ENCODE measurements around the gene OR1F1.

The OR1F1 gene

GRCh38 chr16:3207086-3207953 lies 19.3 kb downstream of the OR1F1 start:
- DNase-seq, result no peak

- DNase-seq, result no peak
Observed at GRCh38 chr16:3212006-3212405, 24.0 kb downstream of the OR1F1 start.

GRCh38 chr16:3212567-3212966 lies 24.6 kb downstream of the OR1F1 start:
- DNase-seq, result no peak

GRCh38 chr16:3214904-3215600 lies 27.0 kb downstream of the OR1F1 start:
- DNase-seq, result peak; percentile 41

- DNase-seq, result no peak
Observed at GRCh38 chr16:3215601-3216262, 27.7 kb downstream of the OR1F1 start.

- no peak for DNase-seq
Observed at GRCh38 chr16:3216263-3216640, 28.2 kb downstream of the OR1F1 start.

GRCh38 chr16:3220839-3221238 lies 32.8 kb downstream of the OR1F1 start:
- no peak for DNase-seq

GRCh38 chr16:3223913-3224515 lies 36.0 kb downstream of the OR1F1 start:
- DNase-seq, result no peak

- no peak for DNase-seq
Observed at GRCh38 chr16:3234543-3234856, 46.5 kb downstream of the OR1F1 start.

- peak; percentile 93 for DNase-seq
Observed at GRCh38 chr16:3234857-3235561, 47.0 kb downstream of the OR1F1 start, which contains the start of gene ZNF200. Gene ZNF200 (minus strand): TSS chr16:3235158. CDS start chr16:3233755, 1,403 bp downstream.

GRCh38 chr16:3235856-3236669 lies 48.1 kb downstream of the OR1F1 start:
- DNase-seq, result peak; percentile 60

GRCh38 chr16:3241761-3242160 lies 53.8 kb downstream of the OR1F1 start:
- DNase-seq, result no peak

GRCh38 chr16:3242709-3243108 lies 54.7 kb downstream of the OR1F1 start:
- peak; percentile 23 for DNase-seq

- no peak for DNase-seq
Observed at GRCh38 chr16:3243882-3244281, 55.9 kb downstream of the OR1F1 start.

GRCh38 chr16:3246002-3246401 lies 58.0 kb downstream of the OR1F1 start:
- no peak for DNase-seq

GRCh38 chr16:3246876-3247275 lies 58.9 kb downstream of the OR1F1 start:
- no peak for DNase-seq

- DNase-seq, result no peak
Observed at GRCh38 chr16:3248596-3248995, 60.6 kb downstream of the OR1F1 start.

GRCh38 chr16:3249020-3249419 lies 61.0 kb downstream of the OR1F1 start:
- DNase-seq, result no peak

- DNase-seq, result no peak
Observed at GRCh38 chr16:3249451-3249850, 61.4 kb downstream of the OR1F1 start.

GRCh38 chr16:3252967-3253366 lies 65.0 kb downstream of the OR1F1 start:
- DNase-seq, result no peak

GRCh38 chr16:3254309-3254708 lies 66.3 kb downstream of the OR1F1 start:
- no peak for DNase-seq

Measured in CD4-positive, alpha-beta T cell treated with Interferon gamma for 1 hour (primary cell).